Occipital lobe (tissue), 2 donors: ENCODE measurements around the gene FBN2. TPM values are rescaled to one million over a fixed set of nuclear protein-coding genes. Genes with fewer than 3 reads are reported as not detected.

Experiments
- DNase-seq: peaks from one replicate; lab custom pipeline; 2025; lab: John Stamatoyannopoulos, UW
- total RNA-seq: library from RNA; depleted of rRNA; stranded (reverse); fragments of >200 nt; gene quantifications from one replicate; pipeline ENCODE4 v1.2.3, GENCODE V29; 2014

Gene FBN2
- 8.6 TPM for total RNA-seq

GRCh38 chr5:128538000-128538249 is at the start of gene FBN2:
Gene FBN2, minus strand, starts transcription at chr5:128538245. Its CDS starts 642 bp downstream, at chr5:128537603.
- DNase-seq = no peak

GRCh38 chr5:128587275-128587674 is 49.2 kb upstream of the FBN2 start:
- no peak for DNase-seq

GRCh38 chr5:128586848-128587247 is 48.8 kb upstream of the FBN2 start:
- DNase-seq = no peak

- DNase-seq = no peak
Observed at GRCh38 chr5:128579639-128580038, 41.6 kb upstream of the FBN2 start.

- DNase-seq = no peak
Observed at GRCh38 chr5:128579093-128579492, 41.0 kb upstream of the FBN2 start.

GRCh38 chr5:128574041-128574440 is 36.0 kb upstream of the FBN2 start:
- no peak for DNase-seq

GRCh38 chr5:128572930-128573319 is 34.9 kb upstream of the FBN2 start:
- DNase-seq = no peak

- DNase-seq = no peak
Observed at GRCh38 chr5:128572051-128572929, 34.2 kb upstream of the FBN2 start.

- DNase-seq = no peak
Observed at GRCh38 chr5:128566178-128566577, 28.1 kb upstream of the FBN2 start.

GRCh38 chr5:128559300-128560297 is 21.6 kb upstream of the FBN2 start:
- DNase-seq = no peak

- no peak for DNase-seq
Observed at GRCh38 chr5:128553747-128554146, 15.7 kb upstream of the FBN2 start.

- no peak for DNase-seq
Observed at GRCh38 chr5:128551476-128551875, 13.4 kb upstream of the FBN2 start.

- DNase-seq = no peak
Observed at GRCh38 chr5:128549496-128549895, 11.5 kb upstream of the FBN2 start.

- DNase-seq = no peak
Observed at GRCh38 chr5:128546658-128547281, 8.7 kb upstream of the FBN2 start.

- DNase-seq = no peak
Observed at GRCh38 chr5:128541385-128541784, 3.3 kb upstream of the FBN2 start.

GRCh38 chr5:128539038-128539429 is 989 bp upstream of the FBN2 start:
- DNase-seq = no peak

- DNase-seq = no peak
Observed at GRCh38 chr5:128538250-128539037, 399 bp upstream of the FBN2 start.

- no peak for DNase-seq
Observed at GRCh38 chr5:128537221-128537999, 635 bp downstream of the FBN2 start.

GRCh38 chr5:128536254-128537220 is 1.5 kb downstream of the FBN2 start:
- no peak for DNase-seq
